HG03095 (cell line): ENCODE results near the gene NFAM1.
A peak's percentile ranks its signal among the peaks of the same experiment; 100 is the strongest.

Source experiments
- ATAC-seq: cut with Tn5 transposase; IDR thresholded peaks from one replicate; pipeline ENCODE4 v1.9.1; 2021; ENCODE audit warnings: moderate library complexity; ENCODE audit not compliant: unreplicated experiment

The NFAM1 gene

DNA sequence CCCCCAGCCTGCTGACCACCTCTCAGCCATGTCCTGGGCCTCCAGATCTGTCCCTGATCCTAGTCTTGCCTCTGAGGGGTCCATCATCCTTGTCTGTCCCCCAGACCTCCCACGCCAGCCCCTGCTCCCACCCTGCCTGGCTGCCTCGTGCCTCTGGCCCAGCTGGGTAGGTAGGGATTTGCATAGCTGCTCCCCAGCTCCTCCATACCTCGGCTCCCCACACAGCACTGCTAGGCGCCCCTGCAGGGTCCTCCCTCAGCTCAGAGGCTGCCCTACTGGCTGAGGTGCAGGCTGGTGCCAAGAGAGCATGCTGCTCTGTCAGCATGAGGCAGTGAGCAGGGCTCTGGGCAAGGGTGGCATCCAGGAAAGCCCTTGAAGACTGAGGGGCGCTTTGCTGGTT is 47.7 kb downstream of the NFAM1 start:
- ATAC-seq: no peak

DNA sequence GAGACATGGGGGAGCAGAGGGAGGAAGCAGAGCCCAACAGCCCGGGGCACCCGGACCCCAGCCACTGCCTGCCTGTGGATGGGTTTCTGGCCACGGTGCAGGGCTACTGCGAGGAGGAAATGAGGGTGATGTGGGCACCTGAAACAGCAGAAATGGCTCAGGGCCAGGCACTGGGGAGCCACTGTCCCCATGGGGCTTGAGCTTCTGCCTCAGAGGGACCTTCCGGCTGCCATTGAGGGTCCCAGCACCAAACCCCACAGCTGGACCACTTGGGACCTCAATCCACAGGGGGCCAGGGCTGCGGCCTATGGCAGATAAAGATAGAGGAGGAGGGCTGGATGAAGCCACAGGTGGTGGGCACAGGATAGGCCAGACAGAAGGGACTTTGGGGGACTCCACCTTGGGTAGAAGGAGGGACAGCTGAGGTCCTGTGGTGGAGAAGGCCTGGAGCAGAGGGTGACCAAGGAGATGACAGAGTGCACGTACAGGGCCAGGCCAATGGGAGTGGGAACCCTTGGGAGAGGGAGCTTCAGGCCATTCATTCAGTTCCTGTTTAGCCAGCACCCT is 48.3 kb downstream of the NFAM1 start:
- ATAC-seq: no peak

DNA sequence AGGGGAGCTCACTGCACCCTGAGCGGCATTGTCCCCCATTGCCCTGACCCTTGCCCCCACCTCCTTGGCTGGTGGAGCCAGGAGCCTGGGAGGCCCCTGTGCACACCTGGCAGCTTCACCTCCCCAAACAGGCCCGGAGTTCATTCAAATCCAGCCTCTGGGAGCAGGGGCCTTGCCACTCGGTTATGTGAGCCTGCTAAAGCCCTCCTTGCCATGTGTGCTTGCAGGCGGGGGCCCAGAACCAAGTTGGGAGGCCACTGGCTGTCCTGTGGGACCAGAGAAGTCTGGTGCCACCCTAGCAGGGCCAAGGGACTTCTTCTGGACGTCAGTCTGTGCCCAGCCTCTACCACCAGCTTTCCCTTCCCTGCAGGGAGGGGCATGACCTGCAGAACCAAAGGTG is 48.9 kb downstream of the NFAM1 start:
- ATAC-seq: no peak

DNA sequence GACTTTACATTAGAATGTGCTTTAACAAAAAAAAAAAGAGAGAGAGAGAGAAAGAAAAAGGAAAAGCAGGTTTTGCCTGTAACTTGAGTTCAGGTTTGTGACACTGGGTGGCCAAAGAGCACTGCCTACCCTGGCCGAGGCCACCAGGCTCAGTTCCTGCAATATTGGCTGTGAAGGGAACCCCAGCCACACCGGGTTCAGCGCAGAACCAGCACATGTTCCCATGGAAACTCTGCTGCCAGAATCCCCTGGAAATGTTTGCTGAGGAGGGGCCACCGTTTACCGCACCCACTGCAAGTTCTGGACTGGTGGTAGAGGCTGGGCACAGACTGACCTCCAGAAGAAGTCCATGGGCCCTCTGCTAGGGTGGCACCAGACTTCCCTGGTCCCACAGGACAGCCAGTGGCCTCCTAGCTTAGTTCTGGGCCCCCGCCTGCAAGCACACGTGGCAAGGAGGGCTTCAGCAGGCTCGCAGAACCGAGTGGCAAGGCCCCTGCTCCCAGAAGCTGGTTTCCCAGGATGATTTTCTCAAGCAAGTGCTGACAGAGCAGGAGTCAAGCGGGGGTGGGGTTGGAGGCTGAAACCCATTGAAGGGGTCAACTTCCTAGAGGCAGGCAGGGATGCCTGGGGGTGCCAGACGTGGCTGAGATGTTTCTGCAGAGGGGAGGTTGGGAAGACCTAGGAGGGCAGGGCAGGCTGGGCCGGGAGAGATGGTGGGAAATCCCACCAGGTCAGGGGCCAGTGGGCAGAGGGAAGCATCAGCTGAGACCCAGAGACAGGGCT is 51.2 kb downstream of the NFAM1 start:
- no peak for ATAC-seq

DNA sequence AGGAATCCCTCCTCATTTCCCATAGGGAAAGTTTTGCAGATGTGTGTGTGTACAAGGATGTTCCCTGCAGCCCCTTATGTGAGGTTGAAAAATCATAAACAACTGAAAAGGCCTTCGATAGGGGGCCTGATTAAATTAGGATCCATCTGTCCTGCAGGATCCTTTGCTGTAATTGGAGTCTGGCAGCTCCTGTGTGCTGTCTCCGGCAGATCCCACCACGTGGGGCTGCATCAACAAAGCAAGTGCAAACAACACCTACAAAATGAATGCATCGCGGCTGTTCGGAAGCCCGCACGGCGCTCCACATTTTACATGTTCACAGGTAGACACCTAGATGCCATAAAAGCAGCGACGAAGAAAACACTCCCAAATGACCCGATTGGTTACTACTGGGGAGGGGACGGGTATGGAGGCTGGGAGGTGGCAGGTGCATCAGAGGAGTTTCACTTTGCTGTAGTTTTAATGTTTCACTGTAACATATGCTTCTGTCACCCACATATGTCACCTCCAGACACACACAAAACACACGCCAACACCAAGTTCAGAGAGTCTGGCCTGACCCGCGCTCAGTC is 52.2 kb downstream of the NFAM1 start:
- no peak for ATAC-seq

GRCh38 chr22:42376711-42377554 is 55.3 kb downstream of the NFAM1 start:
- no peak for ATAC-seq

GRCh38 chr22:42375982-42376381 is 56.2 kb downstream of the NFAM1 start:
- no peak for ATAC-seq

- ATAC-seq: no peak
These were observed 59.2 kb downstream of the NFAM1 start for GRCh38 chr22:42372976-42373375.

DNA sequence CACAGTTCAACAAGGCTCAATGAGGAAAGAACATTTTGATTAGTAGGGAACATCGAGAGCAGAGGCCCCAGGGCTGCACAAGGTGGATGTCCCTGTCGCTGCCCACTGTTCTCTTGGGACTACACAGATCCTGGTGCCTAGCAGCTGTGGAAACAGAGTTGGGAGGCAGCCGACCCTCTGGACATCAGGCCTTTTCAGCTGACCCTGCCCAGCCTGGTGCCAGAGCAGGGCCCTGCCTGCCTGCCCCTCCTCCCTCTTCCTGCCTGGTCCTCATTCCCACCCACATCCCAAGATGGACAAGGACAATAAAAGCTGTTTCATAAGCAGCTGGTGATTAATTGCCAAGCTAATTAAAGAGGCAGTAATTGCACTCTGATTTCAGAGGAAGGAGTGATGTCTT is 60.7 kb downstream of the NFAM1 start:
- ATAC-seq: no peak

GRCh38 chr22:42371099-42371498 is 61.1 kb downstream of the NFAM1 start:
- ATAC-seq: no peak

GRCh38 chr22:42369250-42370041 is 62.8 kb downstream of the NFAM1 start:
- ATAC-seq: peak; percentile 95

DNA sequence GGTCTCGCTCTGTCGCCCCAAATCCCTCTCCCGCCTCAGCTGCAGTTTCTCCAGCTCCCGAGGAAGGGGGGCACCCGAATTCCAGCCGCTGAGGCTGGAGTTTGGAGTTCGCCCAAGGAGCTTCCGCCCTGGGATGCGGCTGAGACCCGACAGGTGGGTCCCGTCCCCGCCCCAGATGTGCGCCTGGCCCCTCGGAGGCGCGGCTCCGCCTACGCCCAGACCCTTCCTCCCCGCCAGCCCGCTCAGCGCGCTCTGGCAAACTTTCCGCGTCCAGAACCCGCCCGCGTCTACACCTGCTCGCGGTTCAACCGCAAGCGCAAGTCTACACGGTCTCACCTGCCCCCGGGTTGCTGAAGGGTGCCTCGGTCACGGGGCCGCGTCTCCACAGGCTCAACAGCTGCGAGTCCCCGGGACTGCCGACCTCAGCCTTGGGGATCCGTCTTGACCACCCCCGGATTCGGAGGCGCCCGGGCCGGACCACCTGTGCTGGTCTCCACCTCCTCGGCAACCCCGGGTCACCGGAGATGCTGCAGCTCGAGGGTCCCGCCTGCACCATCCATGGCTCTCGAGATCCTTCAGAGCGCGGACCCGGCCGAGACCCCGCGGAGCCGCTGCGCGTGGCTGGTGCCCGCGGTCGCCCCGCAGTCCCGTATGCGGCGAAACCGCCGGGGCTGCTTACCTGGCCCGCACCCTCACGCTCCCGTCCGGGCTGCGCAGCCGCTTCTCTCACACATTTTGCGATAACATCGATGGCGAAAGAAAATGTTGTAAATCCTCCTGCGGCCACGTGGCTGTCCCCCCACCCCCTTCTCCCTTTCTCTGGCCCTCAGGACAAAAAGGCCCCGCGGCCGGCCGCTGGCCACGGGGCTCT is 63.6 kb downstream of the NFAM1 start:
- peak; percentile 11 for ATAC-seq

DNA sequence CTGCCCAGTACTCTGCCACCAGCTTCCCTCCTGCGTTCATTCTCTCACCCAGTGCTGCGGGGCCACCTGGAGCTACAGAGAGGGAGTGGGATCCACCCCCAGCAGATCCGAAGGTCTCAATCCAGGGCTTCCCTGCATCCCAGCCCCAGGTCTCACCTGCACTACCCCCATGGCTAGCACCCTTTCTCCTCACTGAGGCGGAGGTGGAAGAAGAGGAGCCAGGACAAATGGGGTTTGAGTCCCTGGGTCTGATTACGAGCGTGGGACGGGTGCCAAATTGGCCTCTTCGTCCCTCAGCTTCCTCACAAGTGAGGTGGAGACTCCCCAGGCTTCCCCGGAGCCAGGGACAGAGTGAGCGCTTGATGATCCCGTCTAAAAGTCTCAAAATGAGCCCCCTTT is 64.2 kb downstream of the NFAM1 start:
- no peak for ATAC-seq

DNA sequence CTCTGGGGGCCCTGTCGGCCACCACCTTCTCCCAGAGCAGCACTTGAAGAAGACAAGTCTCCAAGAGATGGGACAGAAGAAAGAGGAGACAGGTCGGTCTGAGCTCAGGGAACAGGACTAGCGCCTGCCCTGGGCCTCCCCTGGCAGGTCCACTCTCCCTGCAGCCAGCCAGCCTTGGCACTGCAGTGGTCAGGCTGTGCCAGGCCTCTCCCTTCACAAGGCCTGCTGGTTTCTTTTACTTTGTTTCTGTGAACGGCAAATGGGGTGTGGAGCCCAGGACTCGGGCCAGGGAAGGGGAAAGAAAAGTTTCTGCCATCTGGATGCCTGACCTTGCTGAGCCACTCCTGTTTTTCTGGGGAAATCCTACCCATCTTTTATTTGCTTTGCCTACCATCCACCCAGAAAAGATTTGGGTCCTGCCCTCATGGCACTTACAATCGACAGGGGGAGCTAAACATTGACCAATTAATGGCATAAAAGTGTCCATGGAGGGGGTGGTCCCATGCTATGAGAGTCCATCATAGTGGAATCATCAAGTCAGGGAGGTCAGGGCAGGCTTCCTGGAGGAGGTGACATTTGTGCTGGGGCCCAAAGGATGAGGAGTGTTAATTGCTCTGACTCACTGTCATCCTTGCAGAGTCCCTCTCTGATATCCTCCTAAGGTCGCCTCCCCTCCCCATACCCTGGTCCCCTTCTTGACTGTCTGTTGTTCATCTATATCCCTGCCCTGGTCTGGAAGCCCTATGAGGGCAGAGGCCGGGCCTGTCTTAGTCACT is 65.2 kb downstream of the NFAM1 start:
- ATAC-seq: no peak

GRCh38 chr22:42365942-42366695 is 66.1 kb downstream of the NFAM1 start:
- no peak for ATAC-seq

- ATAC-seq: no peak
These were observed 66.9 kb downstream of the NFAM1 start for GRCh38 chr22:42365111-42365865.

- ATAC-seq: no peak
These were observed 67.5 kb downstream of the NFAM1 start for GRCh38 chr22:42364604-42365110.
